Pancreas (tissue), 10 donors: ENCODE results near the gene USP17L27. TPM values are rescaled to one million over a fixed set of nuclear protein-coding genes. Genes with fewer than 3 reads are reported as not detected.
"Not testable (repeated sequence)": the region's sequence is repeated elsewhere in the genome, so short reads cannot be mapped to it uniquely, and the experiment has no call there.

ENCODE experiments used
- ATAC-seq, 4 donors: fragments of 200-7000 bp; cut with Tn5 transposase; one replicate each; pipeline versions ENCODE4 v1.8.0 to v1.9.1; 2020; ENCODE audit warnings: mild to moderate bottlenecking in 4 of 4, moderate library complexity in 4 of 4
- DNase-seq, 6 donors: peaks; one replicate each; pipeline ENCODE4 v3.0.0-alpha.2; 2020
- FAIRE-seq: peaks from 2 replicates; lab custom pipeline; 2012; peaks lifted over from hg19 to GRCh38; lab: Jason Lieb, UNC
- H3K27ac ChIP-seq, 4 donors: fragments of 200-600 bp; sonication (generic); 1 replicate in 3 of 4; 2 replicates in 1 of 4; pipeline versions ENCODE4 v1.5.0 to v1.8.0; 2020
- H3K27me3 ChIP-seq, 4 donors: fragments of 200-600 bp; one replicate each; pipeline ENCODE4 v1.8.0; 2021
- H3K36me3 ChIP-seq, 3 donors: fragments of 200-600 bp; sonication (generic) in 1 of 3; one replicate each; pipeline versions ENCODE4 v1.5.0 to v1.8.0; 2020 to 2021
- H3K4me1 ChIP-seq, 3 donors: fragments of 200-600 bp; one replicate each; pipeline ENCODE4 v1.8.0; 2021
- H3K4me3 ChIP-seq, 4 donors: fragments of 200-600 bp; sonication (generic) in 2 of 4; one replicate each; pipeline versions ENCODE4 v1.5.0 to v1.8.0; 2020 to 2021
- H3K9me3 ChIP-seq, 4 donors: fragments of 200-600 bp; one replicate each; pipeline ENCODE4 v1.8.0; 2021
- WGBS, 2 donors: extraction: QIAGEN DNeasy Blood & Tissue Kit; methylation state at CpG; one replicate each; pipeline ENCODE4 v1.1.7; 2013; 5-methylcytosine and 5-hydroxymethylcytosine counted together
- intact Hi-C, 3 donors: fragments of 100-400 bp; cut with DNase I; formaldehyde crosslinking; loops; one replicate each; pipeline versions ENCODE4 v1.11.1 to v1.14.2; 2022
- polyA plus RNA-seq, 2 donors: library from polyadenylated mRNA; stranded (reverse); fragments of 200-250 nt; gene quantifications; one replicate each; pipeline ENCODE4 v1.2.3, GENCODE V29; 2013
- total RNA-seq, 6 donors: library from RNA; stranded (reverse); fragmentation: NEBNext Ultra II Directional in 4 of 6; extraction: Animal tissue kit (Norgen Biotek cat#: 25700) in 4 of 6; gene quantifications; one replicate each; pipeline versions ENCODE4 v1.2.1 to v1.2.4, GENCODE V29; 2021 to 2023
- donor health status: healthy with polysubstance abuse.
- donor health status: DM: no; HTN: no; CAD: no; lungs with moderate emphysema.
- donor health status: DM: no; HTN: no; CAD: no.
- donor health status: control.
- donor health status: control.
- donor health status: Bipolar disorder and iron deficiency.
- donor health status: DM: yes; HTN: yes; CAD: no.
- donor health status: DM: no; HTN: no; CAD: no.
- donor health status: DM: no; HTN: no; CAD: no.
- donor health status: DM: yes; HTN: yes; CAD: no.

Gene USP17L27, protein sequence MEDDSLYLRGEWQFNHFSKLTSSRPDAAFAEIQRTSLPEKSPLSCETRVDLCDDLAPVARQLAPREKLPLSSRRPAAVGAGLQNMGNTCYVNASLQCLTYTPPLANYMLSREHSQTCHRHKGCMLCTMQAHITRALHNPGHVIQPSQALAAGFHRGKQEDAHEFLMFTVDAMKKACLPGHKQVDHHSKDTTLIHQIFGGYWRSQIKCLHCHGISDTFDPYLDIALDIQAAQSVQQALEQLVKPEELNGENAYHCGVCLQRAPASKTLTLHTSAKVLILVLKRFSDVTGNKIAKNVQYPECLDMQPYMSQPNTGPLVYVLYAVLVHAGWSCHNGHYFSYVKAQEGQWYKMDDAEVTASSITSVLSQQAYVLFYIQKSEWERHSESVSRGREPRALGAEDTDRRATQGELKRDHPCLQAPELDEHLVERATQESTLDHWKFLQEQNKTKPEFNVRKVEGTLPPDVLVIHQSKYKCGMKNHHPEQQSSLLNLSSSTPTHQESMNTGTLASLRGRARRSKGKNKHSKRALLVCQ
- total RNA-seq (not detected), polyA plus RNA-seq (not detected)

DNA sequence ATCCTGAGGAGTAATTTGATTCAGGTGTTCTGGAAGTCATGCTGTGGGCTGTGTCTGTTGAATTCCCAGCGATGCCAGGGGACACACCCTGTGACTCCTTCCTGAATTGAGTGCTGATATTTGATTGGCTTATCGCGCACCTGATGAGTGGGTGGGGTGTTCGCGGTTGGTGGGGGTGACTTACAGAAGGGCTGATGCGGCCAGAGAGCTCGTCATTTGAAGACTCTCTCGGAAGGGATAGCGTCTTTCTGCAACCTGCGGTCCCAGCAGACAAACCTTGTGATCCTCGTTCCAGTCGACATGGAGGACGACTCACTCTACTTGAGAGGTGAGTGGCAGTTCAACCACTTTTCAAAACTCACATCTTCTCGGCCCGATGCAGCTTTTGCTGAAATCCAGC, at the start of gene USP17L27:
USP17L27 (plus strand) TSS at position 301 of the 400 bp plus-strand sequence; CDS start at position 301, 0 bp downstream.
- H3K9me3 ChIP-seq, H3K36me3 ChIP-seq, H3K27ac ChIP-seq, H3K4me3 ChIP-seq, H3K4me1 ChIP-seq, ATAC-seq, intact Hi-C loops, FAIRE-seq, DNase-seq, H3K27me3 ChIP-seq: not testable (repeated sequence)
- WGBS, 2 donors: no CpG with 5 or more reads among the region's 15 CpGs

DNA sequence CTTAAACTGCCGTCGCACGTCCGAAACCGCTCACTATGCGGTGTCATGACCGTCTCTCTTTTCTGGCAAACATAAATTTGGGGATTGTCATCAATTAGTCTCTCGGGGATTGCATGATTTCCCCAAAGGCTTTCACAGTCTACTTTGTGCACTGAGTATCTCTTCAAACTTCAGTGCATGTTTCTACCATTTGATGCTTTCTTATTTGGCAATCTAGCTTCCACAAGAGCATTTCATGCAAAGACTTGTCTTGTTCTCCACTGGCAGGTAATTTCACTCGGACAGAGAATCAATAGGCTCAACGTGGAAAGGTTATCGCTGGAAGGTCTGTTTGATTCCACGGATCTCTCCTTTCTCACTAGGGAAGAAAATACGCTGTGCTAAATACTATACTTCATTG, 19.8 kb upstream of the USP17L27 start:
- H3K4me1 ChIP-seq, H3K36me3 ChIP-seq, H3K9me3 ChIP-seq, H3K27ac ChIP-seq, H3K4me3 ChIP-seq, ATAC-seq, H3K27me3 ChIP-seq, FAIRE-seq, DNase-seq, intact Hi-C loops: not testable (repeated sequence)
- WGBS, 2 donors: 39 to 59% methylated on average over 1 of the region's 13 CpGs

DNA sequence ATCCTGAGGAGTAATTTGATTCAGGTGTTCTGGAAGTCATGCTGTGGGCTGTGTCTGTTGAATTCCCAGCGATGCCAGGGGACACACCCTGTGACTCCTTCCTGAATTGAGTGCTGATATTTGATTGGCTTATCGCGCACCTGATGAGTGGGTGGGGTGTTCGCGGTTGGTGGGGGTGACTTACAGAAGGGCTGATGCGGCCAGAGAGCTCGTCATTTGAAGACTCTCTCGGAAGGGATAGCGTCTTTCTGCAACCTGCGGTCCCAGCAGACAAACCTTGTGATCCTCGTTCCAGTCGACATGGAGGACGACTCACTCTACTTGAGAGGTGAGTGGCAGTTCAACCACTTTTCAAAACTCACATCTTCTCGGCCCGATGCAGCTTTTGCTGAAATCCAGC, 19.1 kb upstream of the USP17L27 start, which contains the start of gene USP17L24:
USP17L24 (plus strand) TSS at position 301 of the 400 bp plus-strand sequence; CDS start at position 301, 0 bp downstream.
- H3K4me3 ChIP-seq, H3K4me1 ChIP-seq, H3K27me3 ChIP-seq, H3K27ac ChIP-seq, DNase-seq, H3K36me3 ChIP-seq, H3K9me3 ChIP-seq, intact Hi-C loops, FAIRE-seq, ATAC-seq: not testable (repeated sequence)
- no CpG with 5 or more reads among the region's 15 CpGs for WGBS, 2 donors

DNA sequence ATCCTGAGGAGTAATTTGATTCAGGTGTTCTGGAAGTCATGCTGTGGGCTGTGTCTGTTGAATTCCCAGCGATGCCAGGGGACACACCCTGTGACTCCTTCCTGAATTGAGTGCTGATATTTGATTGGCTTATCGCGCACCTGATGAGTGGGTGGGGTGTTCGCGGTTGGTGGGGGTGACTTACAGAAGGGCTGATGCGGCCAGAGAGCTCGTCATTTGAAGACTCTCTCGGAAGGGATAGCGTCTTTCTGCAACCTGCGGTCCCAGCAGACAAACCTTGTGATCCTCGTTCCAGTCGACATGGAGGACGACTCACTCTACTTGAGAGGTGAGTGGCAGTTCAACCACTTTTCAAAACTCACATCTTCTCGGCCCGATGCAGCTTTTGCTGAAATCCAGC, 14.3 kb upstream of the USP17L27 start, which contains the start of gene USP17L25:
USP17L25 (plus strand) TSS at position 301 of the 400 bp plus-strand sequence; CDS start at position 301, 0 bp downstream.
- H3K4me1 ChIP-seq, H3K27me3 ChIP-seq, H3K27ac ChIP-seq, H3K36me3 ChIP-seq, FAIRE-seq, H3K9me3 ChIP-seq, H3K4me3 ChIP-seq, DNase-seq, intact Hi-C loops, ATAC-seq: not testable (repeated sequence)
- no CpG with 5 or more reads among the region's 15 CpGs for WGBS, 2 donors

DNA sequence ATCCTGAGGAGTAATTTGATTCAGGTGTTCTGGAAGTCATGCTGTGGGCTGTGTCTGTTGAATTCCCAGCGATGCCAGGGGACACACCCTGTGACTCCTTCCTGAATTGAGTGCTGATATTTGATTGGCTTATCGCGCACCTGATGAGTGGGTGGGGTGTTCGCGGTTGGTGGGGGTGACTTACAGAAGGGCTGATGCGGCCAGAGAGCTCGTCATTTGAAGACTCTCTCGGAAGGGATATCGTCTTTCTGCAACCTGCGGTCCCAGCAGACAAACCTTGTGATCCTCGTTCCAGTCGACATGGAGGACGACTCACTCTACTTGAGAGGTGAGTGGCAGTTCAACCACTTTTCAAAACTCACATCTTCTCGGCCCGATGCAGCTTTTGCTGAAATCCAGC, 9.6 kb upstream of the USP17L27 start, which contains the start of gene USP17L26:
USP17L26 (plus strand) TSS at position 301 of the 400 bp plus-strand sequence; CDS start at position 301, 0 bp downstream.
- H3K4me3 ChIP-seq, intact Hi-C loops: not testable (repeated sequence)

DNA sequence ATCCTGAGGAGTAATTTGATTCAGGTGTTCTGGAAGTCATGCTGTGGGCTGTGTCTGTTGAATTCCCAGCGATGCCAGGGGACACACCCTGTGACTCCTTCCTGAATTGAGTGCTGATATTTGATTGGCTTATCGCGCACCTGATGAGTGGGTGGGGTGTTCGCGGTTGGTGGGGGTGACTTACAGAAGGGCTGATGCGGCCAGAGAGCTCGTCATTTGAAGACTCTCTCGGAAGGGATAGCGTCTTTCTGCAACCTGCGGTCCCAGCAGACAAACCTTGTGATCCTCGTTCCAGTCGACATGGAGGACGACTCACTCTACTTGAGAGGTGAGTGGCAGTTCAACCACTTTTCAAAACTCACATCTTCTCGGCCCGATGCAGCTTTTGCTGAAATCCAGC, 4.8 kb upstream of the USP17L27 start, which contains the start of gene USP17L5:
USP17L5 (plus strand) TSS at position 301 of the 400 bp plus-strand sequence; CDS start at position 301, 0 bp downstream.
- WGBS, 2 donors: no CpG with 5 or more reads among the region's 15 CpGs
- ATAC-seq, FAIRE-seq, H3K4me1 ChIP-seq, H3K27me3 ChIP-seq, H3K27ac ChIP-seq, H3K36me3 ChIP-seq, intact Hi-C loops, DNase-seq, H3K4me3 ChIP-seq, H3K9me3 ChIP-seq: not testable (repeated sequence)

More for the DNA sequence above, 9.6 kb upstream of the USP17L27 start, which contains the start of gene USP17L26:
- not testable (repeated sequence) for H3K27ac ChIP-seq, H3K36me3 ChIP-seq, ATAC-seq, H3K9me3 ChIP-seq, H3K27me3 ChIP-seq, H3K4me1 ChIP-seq, DNase-seq, FAIRE-seq
- WGBS, 2 donors: 74% methylated on average over 10 of the region's 15 CpGs; no CpG with 5 or more reads in 1 of the 2 donors

DNA sequence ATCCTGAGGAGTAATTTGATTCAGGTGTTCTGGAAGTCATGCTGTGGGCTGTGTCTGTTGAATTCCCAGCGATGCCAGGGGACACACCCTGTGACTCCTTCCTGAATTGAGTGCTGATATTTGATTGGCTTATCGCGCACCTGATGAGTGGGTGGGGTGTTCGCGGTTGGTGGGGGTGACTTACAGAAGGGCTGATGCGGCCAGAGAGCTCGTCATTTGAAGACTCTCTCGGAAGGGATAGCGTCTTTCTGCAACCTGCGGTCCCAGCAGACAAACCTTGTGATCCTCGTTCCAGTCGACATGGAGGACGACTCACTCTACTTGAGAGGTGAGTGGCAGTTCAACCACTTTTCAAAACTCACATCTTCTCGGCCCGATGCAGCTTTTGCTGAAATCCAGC, 4.6 kb downstream of the USP17L27 start, which contains the start of gene USP17L28:
USP17L28 (plus strand) TSS at position 301 of the 400 bp plus-strand sequence; CDS start at position 301, 0 bp downstream.
- H3K9me3 ChIP-seq, H3K27me3 ChIP-seq, H3K4me1 ChIP-seq, intact Hi-C loops, DNase-seq, H3K4me3 ChIP-seq, FAIRE-seq, H3K27ac ChIP-seq, H3K36me3 ChIP-seq, ATAC-seq: not testable (repeated sequence)
- no CpG with 5 or more reads among the region's 15 CpGs for WGBS, 2 donors

DNA sequence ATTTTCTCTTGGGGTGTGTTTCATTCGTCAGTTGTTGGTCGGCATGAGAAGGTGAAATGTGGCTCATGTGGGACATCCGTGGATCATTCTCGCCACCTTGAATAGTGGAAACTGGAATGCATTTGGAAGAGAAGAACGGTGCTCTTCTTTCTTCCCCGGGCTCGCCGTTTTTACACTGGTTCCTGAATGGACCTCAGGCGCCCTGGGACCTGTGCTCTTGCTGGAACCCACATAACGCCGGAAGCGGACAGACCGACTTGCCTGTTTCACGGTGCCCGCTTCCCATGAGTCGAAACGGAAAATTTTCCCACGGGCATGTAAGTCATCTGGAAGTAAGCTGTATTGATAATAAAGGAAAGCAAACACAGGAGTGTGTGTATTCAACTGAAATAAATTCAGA, 6.9 kb downstream of the USP17L27 start:
- H3K27ac ChIP-seq, DNase-seq, H3K36me3 ChIP-seq, ATAC-seq, FAIRE-seq, H3K4me3 ChIP-seq, intact Hi-C loops, H3K27me3 ChIP-seq, H3K4me1 ChIP-seq, H3K9me3 ChIP-seq: not testable (repeated sequence)
- 81% methylated on average over 13 of the region's 18 CpGs; no CpG with 5 or more reads in 1 of the 2 donors for WGBS, 2 donors

DNA sequence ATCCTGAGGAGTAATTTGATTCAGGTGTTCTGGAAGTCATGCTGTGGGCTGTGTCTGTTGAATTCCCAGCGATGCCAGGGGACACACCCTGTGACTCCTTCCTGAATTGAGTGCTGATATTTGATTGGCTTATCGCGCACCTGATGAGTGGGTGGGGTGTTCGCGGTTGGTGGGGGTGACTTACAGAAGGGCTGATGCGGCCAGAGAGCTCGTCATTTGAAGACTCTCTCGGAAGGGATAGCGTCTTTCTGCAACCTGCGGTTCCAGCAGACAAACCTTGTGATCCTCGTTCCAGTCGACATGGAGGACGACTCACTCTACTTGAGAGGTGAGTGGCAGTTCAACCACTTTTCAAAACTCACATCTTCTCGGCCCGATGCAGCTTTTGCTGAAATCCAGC, 9.4 kb downstream of the USP17L27 start, which contains the start of gene USP17L29:
USP17L29 (plus strand) TSS at position 301 of the 400 bp plus-strand sequence; CDS start at position 301, 0 bp downstream.
- H3K27ac ChIP-seq, H3K9me3 ChIP-seq, FAIRE-seq, H3K27me3 ChIP-seq, H3K4me1 ChIP-seq, ATAC-seq, H3K36me3 ChIP-seq, DNase-seq, H3K4me3 ChIP-seq, intact Hi-C loops: not testable (repeated sequence)
- no CpG with 5 or more reads among the region's 15 CpGs for WGBS, 2 donors

DNA sequence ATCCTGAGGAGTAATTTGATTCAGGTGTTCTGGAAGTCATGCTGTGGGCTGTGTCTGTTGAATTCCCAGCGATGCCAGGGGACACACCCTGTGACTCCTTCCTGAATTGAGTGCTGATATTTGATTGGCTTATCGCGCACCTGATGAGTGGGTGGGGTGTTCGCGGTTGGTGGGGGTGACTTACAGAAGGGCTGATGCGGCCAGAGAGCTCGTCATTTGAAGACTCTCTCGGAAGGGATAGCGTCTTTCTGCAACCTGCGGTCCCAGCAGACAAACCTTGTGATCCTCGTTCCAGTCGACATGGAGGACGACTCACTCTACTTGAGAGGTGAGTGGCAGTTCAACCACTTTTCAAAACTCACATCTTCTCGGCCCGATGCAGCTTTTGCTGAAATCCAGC, 18.9 kb downstream of the USP17L27 start, which contains the start of gene USP17L30:
USP17L30 (plus strand) TSS at position 301 of the 400 bp plus-strand sequence; CDS start at position 301, 0 bp downstream.
- H3K27me3 ChIP-seq, ATAC-seq, H3K4me1 ChIP-seq, H3K4me3 ChIP-seq, intact Hi-C loops, H3K27ac ChIP-seq, H3K9me3 ChIP-seq, DNase-seq, FAIRE-seq, H3K36me3 ChIP-seq: not testable (repeated sequence)
- WGBS, 2 donors: no CpG with 5 or more reads among the region's 15 CpGs

DNA sequence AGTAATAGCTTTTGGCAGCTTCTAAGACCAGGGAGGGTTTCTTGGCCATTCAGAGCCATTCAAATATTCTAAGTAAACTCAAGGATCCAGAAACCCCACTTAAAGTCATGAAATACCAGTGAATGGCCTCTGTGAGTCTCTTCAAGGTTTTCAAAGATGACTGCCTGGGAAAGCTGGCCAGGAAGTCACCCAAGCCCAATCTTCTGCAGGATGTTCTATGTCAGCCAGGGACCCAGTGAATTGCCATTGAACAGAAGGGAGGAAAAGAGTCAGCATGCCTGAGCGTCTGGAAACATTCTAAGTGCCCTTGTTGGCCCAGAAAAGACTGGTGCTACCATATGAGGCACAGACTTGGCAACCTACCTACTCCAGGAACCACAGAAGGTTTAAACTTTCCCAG, 35.9 kb downstream of the USP17L27 start:
- WGBS, 2 donors: 56 to 70% methylated on average over 1 of the region's 1 CpG
- H3K36me3 ChIP-seq, H3K27ac ChIP-seq, DNase-seq, H3K27me3 ChIP-seq, FAIRE-seq, H3K4me1 ChIP-seq, ATAC-seq, H3K9me3 ChIP-seq, intact Hi-C loops, H3K4me3 ChIP-seq: not testable (repeated sequence)
